IgD-negative memory B cell (primary cell): ENCODE results near the gene SPRR2A. TPM values are rescaled to one million over a fixed set of nuclear protein-coding genes. Genes with fewer than 3 reads are reported as not detected.

Source experiments
- polyA plus RNA-seq: library from polyadenylated mRNA; unstranded; fragments of 300-500 nt; fragmentation: Illumina TruSeq; gene quantifications from one replicate; pipeline ENCODE4 v1.2.3, GENCODE V29; 2021

Gene SPRR2A
- polyA plus RNA-seq, 1 donor from 2014 or later, result not detected

Other genes starting within 250 kb of the SPRR2A start
- gene LCE1B, start 245.5 kb downstream of the SPRR2A start, polyA plus RNA-seq, result not detected
- gene LCE1A, start 230.0 kb downstream of the SPRR2A start, polyA plus RNA-seq, result not detected
- gene LCE6A, start 214.7 kb downstream of the SPRR2A start, polyA plus RNA-seq, result not detected
- not detected for gene LCE7A, start 197.5 kb downstream of the SPRR2A start, polyA plus RNA-seq
- gene SMCP, start 179.2 kb downstream of the SPRR2A start, polyA plus RNA-seq, result not detected
- gene IVL, start 149.0 kb downstream of the SPRR2A start, polyA plus RNA-seq, result not detected
- gene SPRR5, start 110.3 kb downstream of the SPRR2A start, polyA plus RNA-seq, result not detected
- gene SPRR4, start 86.9 kb downstream of the SPRR2A start, polyA plus RNA-seq, result not detected
- gene SPRR1A, start 73.4 kb downstream of the SPRR2A start, polyA plus RNA-seq, result not detected
- gene SPRR3, start 55.8 kb downstream of the SPRR2A start, polyA plus RNA-seq, result not detected
- gene SPRR1B, start 26.3 kb downstream of the SPRR2A start, polyA plus RNA-seq, result not detected
- gene SPRR2D, start 16.4 kb downstream of the SPRR2A start, polyA plus RNA-seq, result not detected
- not detected for gene SPRR2B, start 14.1 kb upstream of the SPRR2A start, polyA plus RNA-seq
- gene SPRR2E, start 37.0 kb upstream of the SPRR2A start, polyA plus RNA-seq, result not detected
- not detected for gene SPRR2F, start 56.0 kb upstream of the SPRR2A start, polyA plus RNA-seq
- not detected for gene SPRR2G, start 93.4 kb upstream of the SPRR2A start, polyA plus RNA-seq
- not detected for gene LELP1, start 145.9 kb upstream of the SPRR2A start, polyA plus RNA-seq
- not detected for gene PRR9, start 160.1 kb upstream of the SPRR2A start, polyA plus RNA-seq
- not detected for gene LORICRIN, start 202.2 kb upstream of the SPRR2A start, polyA plus RNA-seq